ENCODE measurements around the gene FKBP5.

DNA sequence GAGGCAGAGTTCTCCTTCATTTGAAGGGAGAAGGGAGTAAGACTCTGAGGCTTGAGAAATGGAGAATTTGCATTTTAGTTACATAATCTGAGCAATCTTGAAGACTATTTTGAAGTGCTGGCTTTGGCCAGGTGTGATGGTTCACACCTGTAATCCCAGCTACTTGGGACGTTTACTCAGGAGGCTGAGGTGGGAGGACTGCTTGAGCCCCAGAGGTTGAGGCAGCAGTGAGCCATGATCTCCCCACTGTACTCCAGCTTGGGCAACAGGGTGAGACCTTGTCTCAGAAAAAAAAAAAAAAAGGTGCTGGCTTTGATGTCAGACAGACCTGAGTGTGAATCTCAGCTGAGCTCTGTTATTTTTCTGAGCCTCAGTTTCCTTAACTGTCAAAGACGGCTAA lies 35.8 kb upstream of the FKBP5 start:
- TF ChIP-seq, protein P1, sequence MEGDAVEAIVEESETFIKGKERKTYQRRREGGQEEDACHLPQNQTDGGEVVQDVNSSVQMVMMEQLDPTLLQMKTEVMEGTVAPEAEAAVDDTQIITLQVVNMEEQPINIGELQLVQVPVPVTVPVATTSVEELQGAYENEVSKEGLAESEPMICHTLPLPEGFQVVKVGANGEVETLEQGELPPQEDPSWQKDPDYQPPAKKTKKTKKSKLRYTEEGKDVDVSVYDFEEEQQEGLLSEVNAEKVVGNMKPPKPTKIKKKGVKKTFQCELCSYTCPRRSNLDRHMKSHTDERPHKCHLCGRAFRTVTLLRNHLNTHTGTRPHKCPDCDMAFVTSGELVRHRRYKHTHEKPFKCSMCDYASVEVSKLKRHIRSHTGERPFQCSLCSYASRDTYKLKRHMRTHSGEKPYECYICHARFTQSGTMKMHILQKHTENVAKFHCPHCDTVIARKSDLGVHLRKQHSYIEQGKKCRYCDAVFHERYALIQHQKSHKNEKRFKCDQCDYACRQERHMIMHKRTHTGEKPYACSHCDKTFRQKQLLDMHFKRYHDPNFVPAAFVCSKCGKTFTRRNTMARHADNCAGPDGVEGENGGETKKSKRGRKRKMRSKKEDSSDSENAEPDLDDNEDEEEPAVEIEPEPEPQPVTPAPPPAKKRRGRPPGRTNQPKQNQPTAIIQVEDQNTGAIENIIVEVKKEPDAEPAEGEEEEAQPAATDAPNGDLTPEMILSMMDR (IDR thresholded peaks at IDR 0.05 in 8 of 11, conservative IDR thresholded peaks at IDR 0.05 in 3 of 11) = no peak
- TF ChIP-seq POLR2AphosphoS5 (IDR thresholded peaks at IDR 0.05) = no peak

Measured in spleen (tissue), 7 donors.